ENCODE measurements around the gene SCN2B.
"Not testable (repeated sequence)": the region's sequence is repeated elsewhere in the genome, so short reads cannot be mapped to it uniquely, and the experiment has no call there.

The SCN2B gene

GRCh38 chr11:118206391-118207031 is 30.1 kb upstream of the SCN2B start:
- no peak for DNase-seq (ENCODE audit: low spot score)

- DNase-seq (ENCODE audit: low spot score): no peak
These were observed 29.4 kb upstream of the SCN2B start for GRCh38 chr11:118205606-118206378.

GRCh38 chr11:118202599-118203422 is 26.4 kb upstream of the SCN2B start:
- DNase-seq (ENCODE audit: low spot score): peak; percentile 25

GRCh38 chr11:118201966-118202365 is 25.5 kb upstream of the SCN2B start:
- DNase-seq (ENCODE audit: low spot score): no peak

GRCh38 chr11:118200901-118201680 is 24.7 kb upstream of the SCN2B start:
- no peak for DNase-seq (ENCODE audit: low spot score)

- no peak for DNase-seq (ENCODE audit: low spot score)
These were observed 24.1 kb upstream of the SCN2B start for GRCh38 chr11:118200497-118200896.

- no peak for DNase-seq (ENCODE audit: low spot score)
These were observed 22.7 kb upstream of the SCN2B start for GRCh38 chr11:118199135-118199534.

- DNase-seq (ENCODE audit: low spot score): peak; percentile 69
These were observed 21.9 kb upstream of the SCN2B start for GRCh38 chr11:118198370-118198769.

GRCh38 chr11:118194835-118195627 is 18.6 kb upstream of the SCN2B start:
- DNase-seq (ENCODE audit: low spot score): peak; percentile 88

- no peak for DNase-seq (ENCODE audit: low spot score)
These were observed 17.6 kb upstream of the SCN2B start for GRCh38 chr11:118193910-118194566.

- not testable (repeated sequence) for DNase-seq (ENCODE audit: low spot score)
These were observed 16.4 kb upstream of the SCN2B start for GRCh38 chr11:118192817-118193216.

- not testable (repeated sequence) for DNase-seq (ENCODE audit: low spot score)
These were observed 14.6 kb upstream of the SCN2B start for GRCh38 chr11:118190942-118191506.

- DNase-seq (ENCODE audit: low spot score): no peak
These were observed 10.1 kb upstream of the SCN2B start for GRCh38 chr11:118186346-118187107.

- DNase-seq (ENCODE audit: low spot score): no peak
These were observed 8.5 kb upstream of the SCN2B start for GRCh38 chr11:118184784-118185579.

GRCh38 chr11:118183691-118184090 is 7.3 kb upstream of the SCN2B start:
- DNase-seq (ENCODE audit: low spot score): not testable (repeated sequence)

GRCh38 chr11:118180300-118180703 is 3.9 kb upstream of the SCN2B start:
- DNase-seq (ENCODE audit: low spot score): peak; percentile 41

GRCh38 chr11:118176778-118177134 is 317 bp upstream of the SCN2B start:
- DNase-seq (ENCODE audit: low spot score): no peak

Measured in SW480 (cell line).